ENCODE results near the gene SORCS3.

Gene SORCS3

GRCh38 chr10:105139363-105139896 lies 498.3 kb downstream of the SORCS3 start:
- H4K20me1 ChIP-seq, result no peaks in the 10 kb centered on the region
- no peaks in the 10 kb centered on the region for H3K4me1 ChIP-seq
- H3K36me3 ChIP-seq, result no peaks in the 10 kb centered on the region
- no peaks in the 10 kb centered on the region for H3K27me3 ChIP-seq
- no peak overlapping the region for H3K9ac ChIP-seq
- H3K4me2 ChIP-seq, result no peak overlapping the region
- H3K9me3 ChIP-seq (replicated peaks in 1 of 11), result no peaks in the 10 kb centered on the region
- TF ChIP-seq Cebpa-rat (IDR thresholded peaks at IDR 0.05), result no peak
- no peak overlapping the region for H3K4me3 ChIP-seq
- no peak overlapping the region for H3K27ac ChIP-seq

- H3K4me3 ChIP-seq, result no peak overlapping the region
- TF ChIP-seq Cebpa-rat (IDR thresholded peaks at IDR 0.05), result no peak
- H3K27ac ChIP-seq, result no peak overlapping the region
- no peaks in the 10 kb centered on the region for H3K9me3 ChIP-seq (replicated peaks in 1 of 11)
- no peaks in the 10 kb centered on the region for H3K36me3 ChIP-seq
- H3K9ac ChIP-seq, result no peak overlapping the region
- H3K4me2 ChIP-seq, result no peak overlapping the region
- H3K27me3 ChIP-seq, result no peaks in the 10 kb centered on the region
- no peaks in the 10 kb centered on the region for H3K4me1 ChIP-seq
- H4K20me1 ChIP-seq, result no peaks in the 10 kb centered on the region
Measured at GRCh38 chr10:105140600-105140999, 499.5 kb downstream of the SORCS3 start.

DNA sequence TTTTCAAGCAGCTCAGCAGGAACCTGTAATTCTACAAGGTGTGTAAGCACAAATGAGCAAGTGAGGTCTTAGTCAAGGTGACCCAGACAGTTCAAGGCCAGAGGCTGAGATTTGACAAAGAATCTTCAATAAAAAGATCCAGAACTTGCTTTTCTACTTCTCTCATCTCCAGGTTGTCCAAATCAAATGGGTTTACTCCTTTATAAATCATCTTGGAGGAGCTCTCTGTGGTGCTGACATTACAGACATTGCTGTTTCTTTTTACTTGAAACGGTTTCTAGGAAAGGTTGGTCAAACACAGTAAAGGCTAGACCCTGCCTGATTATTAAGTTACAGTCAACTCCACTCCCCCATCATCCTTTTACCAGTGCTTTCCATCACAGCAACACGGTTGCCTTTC lies 504.6 kb downstream of the SORCS3 start:
- H3K4me3 ChIP-seq, result no peak overlapping the region
- H3K36me3 ChIP-seq, result no peaks in the 10 kb centered on the region
- H3K4me1 ChIP-seq, result no peaks in the 10 kb centered on the region
- H3K27me3 ChIP-seq, result no peaks in the 10 kb centered on the region
- no peak overlapping the region for H3K27ac ChIP-seq
- H3K4me2 ChIP-seq, result no peak overlapping the region
- H3K9me3 ChIP-seq (replicated peaks in 1 of 11), result no peaks in the 10 kb centered on the region
- H3K9ac ChIP-seq, result no peak overlapping the region
- no peaks in the 10 kb centered on the region for H4K20me1 ChIP-seq
- TF ChIP-seq Cebpa-rat (IDR thresholded peaks at IDR 0.05), result no peak

DNA sequence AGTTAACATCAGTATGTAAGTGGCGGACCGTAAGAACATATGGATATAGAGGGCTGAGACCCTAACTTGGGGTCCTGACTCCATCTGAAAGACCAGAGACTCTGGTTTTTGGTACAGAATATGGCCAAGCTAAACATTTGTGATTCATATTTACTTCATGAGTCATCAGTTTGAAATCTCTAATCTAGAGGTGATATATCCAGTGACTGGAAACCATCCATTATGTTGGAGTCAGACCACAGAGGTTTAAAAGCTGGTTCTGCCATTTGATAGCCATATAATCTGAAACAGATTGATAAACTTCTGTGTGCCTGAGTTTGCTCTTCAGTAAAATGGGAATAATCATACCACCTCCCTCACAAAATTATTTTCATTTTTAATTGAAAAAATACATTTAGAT lies 505.3 kb downstream of the SORCS3 start:
- Histone ChIP-seq H3K4me1 (no peaks in the 10 kb centered on the region), H3K4me3 (no peak overlapping the region), H3K36me3 (no peaks in the 10 kb centered on the region), H3K9me3 (replicated peaks in 1 of 11) (no peaks in the 10 kb centered on the region), H3K27ac (no peak overlapping the region), H4K20me1 (no peaks in the 10 kb centered on the region), H3K27me3 (no peaks in the 10 kb centered on the region), H3K4me2 (no peak overlapping the region), H3K9ac (no peak overlapping the region)
- TF ChIP-seq Cebpa-rat (IDR thresholded peaks at IDR 0.05), result no peak

GRCh38 chr10:105148456-105148855 lies 507.4 kb downstream of the SORCS3 start:
- no peak for TF ChIP-seq Cebpa-rat (IDR thresholded peaks at IDR 0.05)
- Histone ChIP-seq H3K9me3 (replicated peaks in 1 of 11) (no peaks in the 10 kb centered on the region), H3K27ac (no peak overlapping the region), H3K27me3 (no peaks in the 10 kb centered on the region), H3K4me3 (no peak overlapping the region), H3K4me1 (no peaks in the 10 kb centered on the region), H3K4me2 (no peak overlapping the region), H3K36me3 (no peaks in the 10 kb centered on the region), H3K9ac (no peak overlapping the region), H4K20me1 (no peaks in the 10 kb centered on the region)

DNA sequence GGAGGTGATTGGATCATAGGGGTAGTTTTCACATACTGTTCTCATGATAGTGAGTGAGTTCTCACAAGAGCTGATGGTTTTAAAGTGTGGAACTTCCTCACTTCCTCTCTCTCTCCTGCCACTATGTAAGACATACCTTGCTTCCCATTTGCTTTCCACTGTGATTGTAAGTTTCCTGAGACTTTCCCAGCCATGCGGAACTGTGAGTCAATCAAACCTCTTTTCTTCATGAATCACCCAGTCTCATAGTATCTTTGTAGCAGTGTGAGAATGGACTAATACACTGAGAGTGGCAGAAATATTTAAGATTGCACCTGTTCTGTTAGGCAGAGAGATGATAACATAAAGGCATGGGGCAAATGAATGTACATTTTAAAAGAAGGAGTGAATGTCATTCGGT lies 507.8 kb downstream of the SORCS3 start:
- Histone ChIP-seq H3K27ac (no peak overlapping the region), H3K27me3 (no peaks in the 10 kb centered on the region), H3K4me3 (no peak overlapping the region), H4K20me1 (no peaks in the 10 kb centered on the region), H3K4me1 (no peaks in the 10 kb centered on the region), H3K9me3 (replicated peaks in 1 of 11) (no peaks in the 10 kb centered on the region), H3K9ac (no peak overlapping the region), H3K36me3 (no peaks in the 10 kb centered on the region), H3K4me2 (no peak overlapping the region)
- TF ChIP-seq Cebpa-rat (IDR thresholded peaks at IDR 0.05), result no peak

DNA sequence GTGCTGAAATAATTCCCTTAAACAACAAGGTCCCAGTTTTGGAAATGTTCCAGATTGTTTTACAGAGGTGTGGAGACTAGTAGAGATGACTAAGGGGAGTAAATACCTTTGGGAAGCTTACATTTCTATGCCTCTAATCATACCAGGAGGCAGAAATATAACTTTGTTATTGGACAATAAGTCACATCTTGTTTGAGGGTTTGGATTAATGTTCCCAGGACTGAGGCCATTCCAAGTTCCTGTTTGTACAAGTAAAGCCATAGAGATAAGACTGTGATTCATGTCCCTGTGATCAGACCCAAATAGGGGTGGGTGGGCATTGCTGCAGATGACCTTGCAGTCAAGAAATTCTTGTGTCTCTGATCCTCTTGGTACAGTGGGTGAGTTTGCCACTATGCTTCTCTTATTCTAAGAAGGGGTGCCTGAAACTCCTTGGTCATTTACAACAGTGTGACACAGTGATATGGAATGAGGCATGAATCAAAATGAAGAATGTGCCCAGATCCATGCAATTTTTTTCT lies 508.3 kb downstream of the SORCS3 start:
- no peaks in the 10 kb centered on the region for H3K27me3 ChIP-seq
- H3K4me3 ChIP-seq, result no peak overlapping the region
- H3K36me3 ChIP-seq, result no peaks in the 10 kb centered on the region
- H3K4me1 ChIP-seq, result no peaks in the 10 kb centered on the region
- H3K27ac ChIP-seq, result no peak overlapping the region
- no peak overlapping the region for H3K9ac ChIP-seq
- H3K9me3 ChIP-seq (replicated peaks in 1 of 11), result no peaks in the 10 kb centered on the region
- no peak overlapping the region for H3K4me2 ChIP-seq
- no peak for TF ChIP-seq Cebpa-rat (IDR thresholded peaks at IDR 0.05)
- no peaks in the 10 kb centered on the region for H4K20me1 ChIP-seq

GRCh38 chr10:105150259-105150880 lies 509.3 kb downstream of the SORCS3 start:
- Histone ChIP-seq H3K9ac (no peak overlapping the region), H3K27me3 (no peaks in the 10 kb centered on the region), H4K20me1 (no peaks in the 10 kb centered on the region), H3K4me3 (no peak overlapping the region), H3K27ac (no peak overlapping the region), H3K9me3 (replicated peaks in 1 of 11) (no peaks in the 10 kb centered on the region), H3K36me3 (no peaks in the 10 kb centered on the region), H3K4me2 (no peak overlapping the region), H3K4me1 (no peaks in the 10 kb centered on the region)
- TF ChIP-seq Cebpa-rat (IDR thresholded peaks at IDR 0.05), result no peak

DNA sequence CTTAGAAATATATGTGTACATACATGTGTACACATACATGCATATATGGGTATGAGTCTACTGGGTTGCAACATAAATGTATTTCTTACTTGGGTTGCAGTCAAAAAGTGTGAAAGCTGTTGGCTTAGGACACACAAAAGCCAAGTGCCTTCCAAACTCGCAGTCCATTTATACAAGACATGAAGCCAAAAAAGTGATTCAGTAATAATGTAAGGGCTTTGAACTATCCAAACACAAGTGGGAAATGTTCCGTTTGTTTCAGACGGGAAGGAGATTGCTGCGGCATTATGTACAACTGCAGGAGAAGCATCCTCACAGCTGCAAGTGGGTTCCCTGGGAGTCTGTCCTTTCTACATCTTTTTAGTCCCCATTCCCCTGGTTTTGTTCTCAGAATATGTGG lies 513.6 kb downstream of the SORCS3 start:
- H4K20me1 ChIP-seq, result no peaks in the 10 kb centered on the region
- H3K9me3 ChIP-seq (replicated peaks in 1 of 11), result no peaks in the 10 kb centered on the region
- H3K9ac ChIP-seq, result no peak overlapping the region
- no peaks in the 10 kb centered on the region for H3K36me3 ChIP-seq
- H3K4me3 ChIP-seq, result no peak overlapping the region
- H3K27ac ChIP-seq, result no peak overlapping the region
- no peaks in the 10 kb centered on the region for H3K27me3 ChIP-seq
- H3K4me1 ChIP-seq, result no peaks in the 10 kb centered on the region
- no peak for TF ChIP-seq Cebpa-rat (IDR thresholded peaks at IDR 0.05)
- H3K4me2 ChIP-seq, result no peak overlapping the region

DNA sequence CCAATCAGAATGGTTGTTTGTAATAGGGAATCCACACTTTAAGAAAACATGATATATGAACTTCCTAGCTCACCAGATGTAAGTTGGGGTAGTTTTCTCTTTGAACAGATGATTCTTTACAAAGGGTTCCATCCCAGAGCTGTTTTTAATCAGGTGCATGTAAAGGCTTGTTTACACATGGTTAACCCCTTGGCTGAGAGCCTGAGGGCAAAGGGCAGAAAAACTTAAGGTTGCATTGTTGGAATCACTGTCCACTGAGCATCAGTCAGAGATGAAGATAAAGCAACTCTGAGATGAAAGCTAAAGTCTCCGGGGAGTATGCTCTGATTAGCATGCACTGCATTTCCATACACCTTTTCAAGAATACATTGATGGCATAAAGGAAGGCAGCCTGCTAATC lies 518.2 kb downstream of the SORCS3 start:
- Histone ChIP-seq H3K4me1 (no peaks in the 10 kb centered on the region), H3K36me3 (no peaks in the 10 kb centered on the region), H3K4me3 (no peak overlapping the region), H3K4me2 (no peak overlapping the region), H3K27ac (no peak overlapping the region), H3K9ac (no peak overlapping the region), H3K27me3 (no peaks in the 10 kb centered on the region), H4K20me1 (no peaks in the 10 kb centered on the region), H3K9me3 (replicated peaks in 1 of 11) (no peaks in the 10 kb centered on the region)
- TF ChIP-seq Cebpa-rat (IDR thresholded peaks at IDR 0.05), result no peak
